Medulla oblongata (tissue), 1 donor: ENCODE results near the gene OLAH.

Source experiments
- DNase-seq: peaks from one replicate; pipeline ENCODE4 v3.0.0-alpha.2; 2015; ENCODE audit errors: extremely low spot score

Gene OLAH

GRCh38 chr10:15069230-15069629 lies 25.5 kb downstream of the OLAH start:
- no peak for DNase-seq

GRCh38 chr10:15072358-15072757 lies 28.6 kb downstream of the OLAH start:
- no peak for DNase-seq

GRCh38 chr10:15075421-15075820 lies 31.7 kb downstream of the OLAH start:
- DNase-seq: no peak

- no peak for DNase-seq
Observed at GRCh38 chr10:15083674-15084501, 40.1 kb downstream of the OLAH start.

GRCh38 chr10:15084502-15084922 lies 40.8 kb downstream of the OLAH start:
- peak; percentile 74 for DNase-seq

- DNase-seq: peak; percentile 89
Observed at GRCh38 chr10:15088428-15089261, 44.9 kb downstream of the OLAH start, which contains the start of gene ACBD7. Gene ACBD7 (minus strand): TSS chr10:15088776. CDS start chr10:15088728, 48 bp downstream.

GRCh38 chr10:15091418-15091817 lies 47.7 kb downstream of the OLAH start:
- no peak for DNase-seq

GRCh38 chr10:15092855-15093408 lies 49.2 kb downstream of the OLAH start:
- no peak for DNase-seq

- no peak for DNase-seq
Observed at GRCh38 chr10:15096661-15097010, 52.9 kb downstream of the OLAH start.

- peak; percentile 97 for DNase-seq
Observed at GRCh38 chr10:15097011-15097812, 53.5 kb downstream of the OLAH start, which contains the start of gene RPP38. Gene RPP38 (plus strand): TSS chr10:15097355. CDS start chr10:15103315, 5,960 bp downstream.

- DNase-seq: no peak
Observed at GRCh38 chr10:15099886-15100285, 56.1 kb downstream of the OLAH start.

- no peak for DNase-seq
Observed at GRCh38 chr10:15103513-15103912, 59.8 kb downstream of the OLAH start.

GRCh38 chr10:15106352-15107013 lies 62.7 kb downstream of the OLAH start:
- peak; percentile 78 for DNase-seq

- no peak for DNase-seq
Observed at GRCh38 chr10:15112657-15113056, 68.9 kb downstream of the OLAH start.

GRCh38 chr10:15113766-15114165 lies 70.0 kb downstream of the OLAH start:
- DNase-seq: no peak

- DNase-seq: no peak
Observed at GRCh38 chr10:15116225-15116624, 72.5 kb downstream of the OLAH start.

- DNase-seq: no peak
Observed at GRCh38 chr10:15118615-15119014, 74.9 kb downstream of the OLAH start.

GRCh38 chr10:15120523-15120922 lies 76.8 kb downstream of the OLAH start:
- DNase-seq: no peak

GRCh38 chr10:15121707-15122106 lies 78.0 kb downstream of the OLAH start:
- no peak for DNase-seq

- no peak for DNase-seq
Observed at GRCh38 chr10:15122477-15123030, 78.8 kb downstream of the OLAH start.
